ENCODE data around the gene PDE8B.

GRCh38 chr5:77305222-77305846, 94.9 kb downstream of the PDE8B start:
- no peak for TF ChIP-seq POLR2A (IDR thresholded peaks at IDR 0.05)
- no peak for TF ChIP-seq CTCF (IDR thresholded peaks at IDR 0.05)
- TF ChIP-seq EP300 (IDR thresholded peaks at IDR 0.05): no peak

Measured in ovary (tissue), 3 donors.